ENCODE results near the gene FSD1. TPM values are rescaled to one million over a fixed set of nuclear protein-coding genes. Genes with fewer than 3 reads are reported as not detected.
"Not testable (repeated sequence)": the region's sequence is repeated elsewhere in the genome, so short reads cannot be mapped to it uniquely, and the experiment has no call there.

The FSD1 gene
- total RNA-seq, 1 donor from 2014 or later, result not detected

DNA sequence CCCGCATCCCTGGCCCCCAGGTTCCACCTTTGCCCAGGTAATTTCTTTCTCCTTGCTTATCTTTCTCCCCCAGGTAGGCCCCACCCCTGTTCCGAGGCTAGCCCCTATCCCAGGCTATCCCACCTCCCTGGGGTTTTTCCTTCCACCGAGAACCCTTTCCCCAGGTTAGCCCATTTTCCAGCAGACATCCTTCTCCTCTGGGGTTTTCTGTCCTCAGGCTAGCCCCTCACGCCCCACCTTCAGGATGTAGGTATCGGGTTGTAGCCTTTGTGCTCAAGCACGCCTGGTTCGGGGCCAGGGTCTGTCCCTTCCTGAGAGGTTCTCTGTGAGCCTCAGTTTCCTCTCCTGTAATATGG, 837 bp downstream of the FSD1 start:
- no peak for DNase-seq
- intact Hi-C loops (cut with DNase I), result no loop called here
- ATAC-seq (ENCODE audit: poor library complexity), result no peak

DNA sequence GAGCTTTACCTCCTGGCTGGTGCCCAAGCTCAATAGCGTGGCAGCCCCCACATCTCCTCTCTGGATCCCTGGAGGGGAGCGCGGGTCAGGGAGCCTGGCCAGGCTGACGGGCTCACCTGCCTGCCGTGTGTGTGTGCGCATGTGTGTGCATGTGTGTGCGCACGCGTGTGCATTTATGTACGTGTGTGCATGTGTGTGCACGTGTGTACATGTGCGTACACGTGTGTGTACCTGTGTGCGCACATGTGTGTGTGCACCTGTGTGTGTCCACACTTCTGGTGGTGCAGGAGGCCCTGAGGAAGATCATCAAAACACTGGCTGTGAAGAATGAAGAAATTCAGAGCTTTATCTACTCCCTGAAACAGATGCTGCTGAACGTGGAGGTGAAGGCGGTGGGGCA, 1.3 kb downstream of the FSD1 start:
- no peak for ATAC-seq (ENCODE audit: poor library complexity)
- intact Hi-C loops (cut with DNase I), result no loop called here
- no peak for DNase-seq

DNA sequence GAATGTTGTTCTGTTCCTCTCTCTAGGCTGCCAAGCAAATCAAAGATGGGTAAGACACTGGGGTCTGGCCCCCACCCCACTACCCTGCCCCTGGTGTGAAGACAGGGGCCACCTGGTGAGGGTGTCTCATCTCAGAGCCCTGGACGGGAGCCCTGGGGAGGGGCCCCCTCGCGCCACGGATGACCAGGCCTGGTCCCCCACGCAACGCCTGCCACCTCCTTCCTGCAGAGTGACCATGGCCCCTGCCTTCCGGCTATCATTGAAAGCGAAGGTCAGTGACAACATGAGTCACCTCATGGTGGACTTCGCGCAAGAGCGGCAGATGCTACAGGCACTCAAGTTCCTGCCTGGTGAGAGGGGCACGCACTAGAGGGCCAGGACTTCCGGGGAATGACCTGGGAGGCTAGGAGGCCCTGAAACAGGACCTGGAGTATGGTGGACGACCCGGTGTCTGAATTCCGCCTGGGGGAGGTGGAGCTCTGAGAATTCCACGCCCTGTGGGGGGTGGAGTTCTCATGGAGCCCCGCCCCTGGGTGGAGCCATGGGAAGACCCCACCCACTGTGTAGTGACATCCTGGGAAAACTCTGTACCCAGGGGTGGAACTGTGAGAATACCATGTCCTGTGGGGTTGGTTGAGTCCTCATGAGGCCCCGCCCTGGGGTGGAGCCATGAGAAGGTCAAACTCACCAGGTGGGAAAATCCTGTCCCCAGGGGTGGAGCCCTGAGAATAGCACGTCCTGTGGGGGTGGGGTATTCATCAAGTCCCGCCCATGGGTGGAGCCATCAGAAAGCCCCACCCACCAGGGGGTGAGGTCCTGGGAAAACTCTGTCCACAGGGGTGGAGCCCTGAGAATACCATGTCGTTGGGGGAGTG, 6.1 kb downstream of the FSD1 start:
- DNase-seq (no peak), ATAC-seq (ENCODE audit: poor library complexity) (no peak)
- intact Hi-C loops (cut with DNase I), result no loop called here

DNA sequence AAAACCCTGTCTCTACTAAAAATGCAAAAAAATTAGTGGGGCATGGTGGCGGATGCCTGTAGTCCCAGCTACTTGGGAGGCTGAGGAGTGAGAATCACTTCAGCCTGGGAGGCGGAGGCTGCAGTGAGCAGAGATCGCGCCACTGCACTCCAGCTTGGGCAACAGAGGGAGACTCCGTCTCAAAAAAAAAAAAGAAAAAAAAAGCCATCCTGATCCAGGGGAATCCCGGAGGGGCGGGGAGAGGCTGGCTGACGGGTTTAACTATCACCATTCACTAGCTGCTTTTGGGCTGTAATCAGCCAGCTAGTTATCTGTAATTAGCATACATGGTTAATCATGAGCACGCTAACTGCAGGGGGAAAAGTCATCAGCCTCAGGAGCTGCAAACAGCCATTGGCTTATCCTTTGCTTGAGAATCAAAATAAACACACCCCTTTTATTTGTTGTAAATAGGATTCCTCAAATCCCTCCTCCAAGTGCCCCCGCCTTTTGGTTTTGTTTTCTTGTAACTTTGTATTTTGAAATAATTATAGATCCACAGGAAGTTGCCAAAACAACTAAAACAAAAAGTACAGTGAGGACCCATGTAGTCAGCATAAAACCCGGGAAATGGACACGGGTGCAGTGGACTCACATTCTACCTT, 9.6 kb downstream of the FSD1 start:
- intact Hi-C loops (cut with DNase I), result no loop called here
- DNase-seq, result no peak
- no peak for ATAC-seq (ENCODE audit: poor library complexity)

DNA sequence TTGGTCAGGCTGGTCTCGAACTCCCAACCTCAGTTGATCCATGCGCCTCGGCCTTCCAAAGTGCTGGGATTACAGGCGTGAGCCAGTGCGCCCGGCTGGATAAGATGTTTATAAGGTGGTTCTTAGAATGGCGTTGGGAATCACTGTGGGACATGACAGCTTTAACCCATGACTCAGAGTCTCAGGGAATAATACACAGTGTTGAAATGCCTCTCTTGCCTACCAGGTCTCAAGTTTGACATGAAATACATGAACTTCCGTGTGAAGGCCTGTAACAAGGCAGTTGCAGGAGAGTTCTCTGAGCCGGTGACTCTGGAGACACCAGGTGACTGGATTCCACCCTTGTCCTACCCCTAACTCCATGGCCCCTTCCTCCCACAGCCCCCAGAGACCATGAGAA, 12.6 kb downstream of the FSD1 start:
- intact Hi-C loops (cut with DNase I), result no loop called here
- DNase-seq (no peak), ATAC-seq (ENCODE audit: poor library complexity) (no peak)

DNA sequence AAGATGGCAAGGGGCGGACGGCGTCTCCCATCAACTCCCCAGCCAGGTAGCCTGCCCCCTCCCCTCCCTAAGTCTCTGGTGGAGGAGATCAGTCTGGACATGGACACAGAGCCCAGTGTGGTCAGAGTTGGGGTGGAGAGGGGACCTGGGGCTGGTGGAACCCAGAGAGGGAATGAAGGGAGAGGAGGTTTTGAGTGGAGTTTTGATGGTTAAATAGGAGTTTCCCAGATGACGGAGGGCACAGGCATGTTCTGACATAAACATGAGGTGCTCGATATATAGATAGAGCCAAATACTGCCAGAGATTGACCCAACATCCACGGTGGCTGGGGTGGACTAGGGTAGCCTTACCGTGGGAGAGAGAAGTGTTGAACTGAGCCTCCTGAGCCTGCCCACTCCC, 14.1 kb downstream of the FSD1 start:
- intact Hi-C loops (cut with DNase I), result no loop called here
- ATAC-seq (ENCODE audit: poor library complexity), result no peak
- DNase-seq, result no peak

DNA sequence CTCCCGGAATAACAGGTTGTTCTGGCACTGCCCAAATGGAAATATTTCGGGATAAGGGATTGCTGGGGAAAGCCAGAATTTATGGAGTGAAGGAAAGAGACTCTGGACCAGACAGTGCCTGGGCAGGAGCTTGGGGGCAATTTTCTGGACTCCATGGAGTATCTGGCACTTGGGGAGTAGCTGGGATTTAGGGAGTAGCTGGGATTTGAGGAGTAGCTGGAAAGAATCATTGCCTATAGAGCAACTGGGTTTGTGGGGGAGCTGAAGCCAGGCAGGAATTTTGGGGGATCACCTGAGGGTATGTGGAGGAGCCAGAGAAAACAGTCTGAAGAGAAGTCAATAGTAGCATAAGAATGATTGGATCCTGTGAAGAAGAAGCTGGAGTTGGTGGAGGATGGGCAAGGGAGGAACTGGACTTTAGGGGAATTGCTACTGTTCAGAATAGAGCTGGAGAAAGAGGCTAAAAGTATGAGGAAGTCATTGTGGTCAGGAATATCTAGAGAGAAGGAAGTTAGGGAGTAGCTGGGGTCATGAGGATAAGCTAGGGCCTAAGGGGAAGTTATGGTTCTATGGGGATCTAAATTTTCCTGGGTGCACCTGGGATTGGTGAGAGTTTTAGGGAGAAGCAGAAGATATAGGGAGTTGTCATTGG, 14.8 kb downstream of the FSD1 start:
- intact Hi-C loops (cut with DNase I), result no loop called here
- ATAC-seq (ENCODE audit: poor library complexity), result no peak
- DNase-seq, result no peak

DNA sequence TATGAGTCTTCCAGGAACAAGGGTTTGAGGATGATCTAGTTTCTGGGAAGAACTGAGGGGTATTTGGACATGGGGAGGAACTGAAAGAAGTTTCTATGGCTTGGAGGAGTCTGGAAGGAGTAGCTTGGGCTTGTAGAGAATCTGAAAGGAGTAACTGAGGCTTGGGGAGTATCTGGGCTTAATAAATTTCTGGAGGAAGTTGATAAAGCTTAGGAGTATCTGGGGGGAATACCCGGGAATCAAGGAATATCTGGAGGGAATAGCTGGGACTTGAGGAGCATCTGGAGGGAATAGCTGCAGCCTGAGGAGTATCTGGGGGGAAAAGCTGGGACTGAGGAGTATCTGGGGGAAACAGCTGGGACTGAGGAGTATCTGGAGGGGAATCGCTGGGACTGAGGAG, 16.0 kb downstream of the FSD1 start:
- intact Hi-C loops (cut with DNase I), result no loop called here
- no peak for DNase-seq
- no peak for ATAC-seq (ENCODE audit: poor library complexity)

DNA sequence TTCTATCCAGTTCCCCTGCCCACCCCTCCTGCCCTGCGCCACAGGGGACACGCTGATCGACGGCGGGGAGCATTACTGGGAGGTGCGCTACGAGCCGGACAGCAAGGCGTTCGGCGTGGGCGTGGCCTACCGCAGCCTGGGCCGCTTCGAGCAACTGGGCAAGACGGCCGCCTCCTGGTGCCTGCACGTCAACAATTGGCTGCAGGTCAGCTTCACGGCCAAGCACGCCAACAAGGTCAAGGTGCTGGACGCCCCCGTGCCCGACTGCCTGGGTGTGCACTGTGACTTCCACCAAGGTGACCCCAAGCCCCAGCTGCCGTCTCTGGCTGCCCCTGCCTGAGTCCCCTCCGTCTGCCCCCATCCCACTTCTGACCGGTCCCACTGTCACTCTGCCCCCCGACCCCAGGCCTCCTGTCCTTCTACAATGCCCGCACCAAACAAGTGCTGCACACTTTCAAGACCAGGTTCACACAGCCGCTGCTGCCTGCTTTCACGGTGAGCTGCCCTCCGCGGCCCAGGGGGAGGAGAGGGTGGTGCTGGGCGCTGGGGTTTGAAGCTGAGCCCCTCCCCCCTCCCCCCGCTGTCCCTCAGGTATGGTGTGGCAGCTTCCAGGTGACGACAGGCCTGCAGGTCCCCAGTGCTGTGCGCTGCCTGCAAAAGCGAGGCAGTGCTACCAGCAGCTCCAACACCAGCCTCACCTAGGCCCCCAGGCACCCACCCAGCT, 18.7 kb downstream of the FSD1 start:
- intact Hi-C loops (cut with DNase I), result no loop called here
- ATAC-seq (ENCODE audit: poor library complexity), result no peak
- DNase-seq, result no peak

DNA sequence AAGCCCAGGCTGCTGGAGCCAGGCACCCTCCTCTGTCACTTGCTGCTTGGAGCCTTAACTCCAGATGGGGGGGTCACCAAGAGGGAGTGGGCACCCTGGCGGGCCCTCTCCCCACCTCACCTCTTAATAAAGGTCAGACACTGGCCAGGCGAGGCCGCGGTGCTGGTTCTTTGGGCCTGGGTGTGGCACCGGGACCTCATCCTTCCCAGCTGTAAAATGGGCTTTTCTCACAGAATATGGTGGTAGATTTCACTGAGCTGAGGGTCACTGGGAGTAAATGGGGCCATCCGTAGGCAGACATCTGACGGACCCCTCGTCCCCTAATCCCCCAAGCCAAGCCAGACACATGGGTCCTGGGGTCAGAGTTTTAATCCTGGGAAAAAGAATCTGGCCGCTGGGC, 19.3 kb downstream of the FSD1 start:
- ATAC-seq (ENCODE audit: poor library complexity), result no peak
- intact Hi-C loops (cut with DNase I), result no loop called here
- DNase-seq, result no peak

DNA sequence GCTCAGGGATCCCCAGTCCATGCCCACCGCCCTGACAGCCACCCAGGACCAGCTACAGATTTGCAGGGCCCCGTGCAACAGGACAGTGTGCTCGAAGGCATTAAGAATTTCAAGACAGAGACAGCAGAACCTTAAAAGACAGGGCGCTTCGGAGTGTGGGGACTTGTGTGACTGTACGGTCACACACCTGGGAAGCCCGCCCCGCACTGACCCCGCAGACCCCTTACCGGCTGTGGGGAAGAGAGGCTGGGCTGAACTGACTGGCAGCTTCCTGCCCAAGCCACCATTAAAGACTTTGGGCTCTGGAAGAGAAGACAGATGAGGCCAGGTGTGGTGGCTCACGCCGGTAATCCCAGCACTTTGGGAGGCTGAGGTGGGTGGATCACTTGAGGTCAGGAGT, 19.8 kb downstream of the FSD1 start:
- intact Hi-C loops (cut with DNase I), result no loop called here
- no peak for ATAC-seq (ENCODE audit: poor library complexity)
- DNase-seq, result no peak

DNA sequence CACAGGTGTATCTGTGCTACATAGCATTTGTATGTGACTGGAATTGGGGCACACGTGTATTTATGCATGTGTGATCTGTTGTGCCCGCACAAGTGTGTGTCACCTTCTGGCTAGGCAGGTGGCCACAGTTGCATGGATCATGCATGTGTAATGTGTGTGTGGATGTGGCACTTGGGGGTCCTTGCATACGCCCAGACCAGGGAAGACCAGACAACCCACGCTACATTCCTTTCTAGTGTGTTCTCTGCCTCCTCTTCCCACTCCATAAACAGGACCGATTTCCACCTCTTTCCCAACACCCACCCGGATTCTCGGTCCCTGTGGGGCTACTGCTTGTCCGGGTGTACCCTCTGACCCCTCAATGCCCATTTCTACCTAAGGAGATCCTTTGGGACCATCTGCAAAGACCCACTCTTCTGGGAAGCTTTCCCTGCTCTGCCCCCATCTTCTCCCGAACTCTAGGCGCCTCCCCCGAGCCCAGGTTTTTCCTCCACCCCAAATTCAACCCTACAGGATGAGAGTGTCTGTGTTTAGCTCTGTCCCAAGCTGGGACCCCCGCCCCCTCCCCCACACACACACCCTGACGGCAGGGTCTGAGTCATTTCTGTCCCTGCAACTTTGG, 21.9 kb downstream of the FSD1 start:
- no peak for ATAC-seq (ENCODE audit: poor library complexity)
- intact Hi-C loops (cut with DNase I), result no loop called here
- no peak for DNase-seq

DNA sequence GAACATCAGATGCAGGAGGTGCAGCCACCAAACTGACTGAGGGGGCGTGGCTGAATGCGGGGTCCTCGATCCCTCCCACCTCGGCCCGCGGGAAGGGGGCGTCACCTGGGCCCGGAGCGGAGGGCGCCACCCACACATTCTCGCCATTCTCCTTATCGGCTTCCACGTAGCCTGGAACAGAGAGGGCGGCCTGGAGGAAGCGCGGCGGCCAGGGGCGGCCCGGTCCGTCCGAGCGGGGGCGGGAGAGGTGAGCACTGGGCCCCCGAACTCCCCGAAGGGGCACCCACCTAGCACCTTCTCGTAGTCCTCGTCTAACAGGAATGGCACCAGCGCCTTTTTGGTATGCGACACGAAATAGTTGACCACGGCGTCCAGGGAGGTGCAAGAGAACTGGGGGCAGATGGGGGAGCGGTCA, 22.4 kb downstream of the FSD1 start:
- intact Hi-C loops (cut with DNase I), result no loop called here
- ATAC-seq (ENCODE audit: poor library complexity) (no peak), DNase-seq (no peak)

DNA sequence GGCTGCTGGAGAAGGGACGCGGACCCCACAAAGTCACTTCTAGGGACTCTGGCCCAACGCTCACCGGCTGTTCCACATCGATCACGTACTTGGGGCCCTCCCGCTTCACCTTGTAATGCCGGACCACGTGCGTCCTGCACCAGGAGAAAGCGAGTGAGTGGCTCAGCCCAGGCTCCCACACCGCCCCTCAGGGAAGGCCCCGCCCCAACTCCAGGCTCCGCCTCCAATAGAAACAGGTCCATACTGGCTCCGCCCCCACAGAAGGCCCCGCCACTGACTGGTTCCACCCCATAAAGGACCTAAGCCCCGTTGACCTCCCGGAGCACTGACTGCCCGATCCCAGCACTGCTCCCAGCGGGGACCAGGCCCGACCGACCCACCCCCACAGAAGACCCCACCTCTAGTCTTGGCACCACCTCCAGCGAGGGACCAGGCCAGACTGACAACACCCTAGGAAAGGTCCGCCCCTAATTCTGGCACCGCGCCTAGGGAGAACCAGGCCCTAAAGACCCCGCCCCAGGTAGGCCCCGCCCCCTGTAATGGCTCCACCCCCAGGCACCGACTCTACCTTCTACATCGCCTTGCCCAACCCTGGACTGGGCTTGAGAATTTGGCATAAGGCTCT, 23.0 kb downstream of the FSD1 start:
- intact Hi-C loops (cut with DNase I), result no loop called here
- peak; percentile 84 for DNase-seq
- ATAC-seq (ENCODE audit: poor library complexity), result peak; percentile 56

DNA sequence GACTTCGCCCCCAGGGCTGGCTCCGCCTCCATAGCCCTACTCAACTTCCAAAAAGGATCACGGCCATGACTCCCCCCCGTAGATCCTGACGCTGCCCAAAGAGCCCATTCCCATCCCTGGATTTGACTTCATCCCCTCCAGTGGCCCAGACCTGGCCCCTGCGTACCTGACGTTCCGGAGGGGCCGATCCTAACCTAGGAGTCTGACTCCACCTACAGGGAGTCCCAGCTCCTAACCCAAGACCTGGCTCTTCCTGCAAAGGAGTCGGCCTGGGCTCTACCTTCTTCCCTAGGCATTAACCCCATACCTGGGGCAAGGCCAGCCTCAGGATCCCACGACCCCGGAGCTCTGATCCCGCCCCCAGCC, 23.5 kb downstream of the FSD1 start:
- peak; percentile 14 for ATAC-seq (ENCODE audit: poor library complexity)

DNA sequence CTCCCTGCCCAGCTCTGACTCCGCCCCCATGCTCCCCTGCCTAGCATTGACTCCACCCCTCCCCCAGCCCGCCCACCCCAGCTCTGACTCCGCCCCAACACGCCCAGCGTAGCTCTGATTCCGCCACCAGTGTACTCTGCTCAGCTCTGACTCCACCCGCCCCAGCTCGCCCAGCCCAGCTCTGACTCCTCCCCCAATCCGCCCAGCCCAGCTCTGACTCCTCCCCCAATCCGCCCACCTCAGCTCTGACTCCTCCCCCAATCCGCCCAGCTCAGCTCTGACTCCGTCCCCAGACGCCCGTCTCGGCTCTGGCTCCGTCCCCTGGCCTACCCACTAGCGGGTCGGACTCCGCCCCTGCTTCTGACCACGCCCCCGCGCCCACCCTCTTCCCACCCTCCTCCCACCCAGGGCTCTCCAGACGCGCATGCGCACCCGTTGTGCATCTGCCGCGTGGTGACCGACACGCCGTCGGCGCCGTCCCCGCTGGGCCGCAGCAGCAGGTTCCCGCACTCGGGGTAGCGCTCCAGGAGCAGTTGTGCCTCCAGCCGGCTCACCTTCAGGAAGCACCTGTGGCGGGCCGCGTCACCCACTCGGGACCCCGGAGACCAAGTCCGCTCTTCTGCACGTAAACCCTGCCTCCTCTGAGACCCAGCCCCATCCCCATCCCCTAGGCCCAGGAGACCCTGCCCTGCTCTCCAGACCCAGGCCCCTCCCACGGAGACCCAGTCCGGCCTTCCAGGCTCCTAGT, 24.0 kb downstream of the FSD1 start:
- peak; percentile 93 for ATAC-seq (ENCODE audit: poor library complexity)
- DNase-seq, result peak; percentile 97
- intact Hi-C loops (cut with DNase I), result no loop called here

More for the DNA sequence above, 23.5 kb downstream of the FSD1 start:
- intact Hi-C loops (cut with DNase I), result no loop called here
- no peak for DNase-seq

DNA sequence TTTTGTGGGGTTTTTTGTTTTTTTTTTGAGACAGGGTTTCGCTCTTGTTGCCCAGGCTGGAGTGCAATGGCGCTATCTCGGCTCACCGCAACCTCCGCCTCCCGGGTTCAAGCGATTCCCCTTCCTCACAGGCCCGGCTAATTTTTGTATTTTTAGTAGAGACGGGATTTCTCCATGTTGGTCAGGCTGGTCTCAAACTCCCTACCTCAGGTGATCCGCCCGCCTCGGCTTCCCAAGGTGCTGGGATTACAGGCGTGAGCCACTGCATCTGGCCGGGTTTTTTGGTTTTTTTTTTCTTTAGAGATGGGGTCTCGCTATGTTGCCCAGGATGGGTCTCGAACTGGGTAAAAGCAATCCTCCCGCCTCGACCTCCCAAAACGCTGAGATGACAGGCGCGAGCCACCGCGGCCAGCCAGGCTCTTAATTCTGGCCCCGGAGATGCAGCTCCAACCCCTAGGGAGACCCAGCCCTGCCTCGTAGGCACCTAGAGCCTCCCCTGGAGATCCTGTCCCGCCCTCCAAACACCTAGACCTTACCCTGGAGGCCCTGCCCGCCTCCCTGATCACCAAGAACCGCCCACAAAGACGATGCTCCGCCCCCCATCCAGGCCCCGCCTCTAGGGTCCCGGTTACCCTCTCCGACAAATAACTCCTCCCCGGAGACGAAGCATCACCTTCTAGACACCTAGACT, 24.7 kb downstream of the FSD1 start:
- DNase-seq; ATAC-seq (ENCODE audit: poor library complexity); intact Hi-C loops (cut with DNase I): not testable (repeated sequence)
